Measurements from ENCODE around the gene OPA1.

OPA1 gene

GRCh38 chr3:193554811-193555210 lies 38.2 kb upstream of the OPA1 start, which contains the start of gene ATP13A4:
Gene ATP13A4 (minus strand): TSS chr3:193554895. CDS start chr3:193554799, 96 bp downstream.
- Histone ChIP-seq H3K4me2 (ENCODE audit: low read length) (no peak within 1 kb of the TSS), H3K4me3 (ENCODE audit: low read length) (no peak within 1 kb of the TSS), H3K9me2 (replicated peaks; ENCODE audit: control insufficient read depth, low read length) (no peaks in the 10 kb centered on the region), H3K36me3 (ENCODE audit: control insufficient read depth, low read length) (no peaks in the 10 kb centered on the region), H3F3A (ENCODE audit: control insufficient read depth, insufficient read depth) (no peaks in the 10 kb centered on the region), H3K79me2 (ENCODE audit: control insufficient read depth, low read length) (no peaks in the 10 kb centered on the region), H3K27ac (ENCODE audit: low read depth, low read length) (no peak within 1 kb of the TSS), H3K27me3 (ENCODE audit: control insufficient read depth, low read length) (no peaks in the 10 kb centered on the region), H4K20me1 (ENCODE audit: control insufficient read depth, insufficient read depth, low read depth, low read length) (no peaks in the 10 kb centered on the region), H3K4me1 (ENCODE audit: control insufficient read depth, low read length) (peaks cover 6% of the 10 kb centered on the region; the same call in 1 of the 2 replicates), H3K9me3 (ENCODE audit: control insufficient read depth, insufficient read depth, low read length) (no peaks in the 10 kb centered on the region)
- TF ChIP-seq CTCF (IDR thresholded peaks at IDR 0.05; ENCODE audit: low read depth, low read length, poor library complexity, severe bottlenecking), result no peak
- TF ChIP-seq EZH2phosphoT487 (IDR thresholded peaks at IDR 0.05; ENCODE audit: borderline replicate concordance, low read length), result no peak

DNA sequence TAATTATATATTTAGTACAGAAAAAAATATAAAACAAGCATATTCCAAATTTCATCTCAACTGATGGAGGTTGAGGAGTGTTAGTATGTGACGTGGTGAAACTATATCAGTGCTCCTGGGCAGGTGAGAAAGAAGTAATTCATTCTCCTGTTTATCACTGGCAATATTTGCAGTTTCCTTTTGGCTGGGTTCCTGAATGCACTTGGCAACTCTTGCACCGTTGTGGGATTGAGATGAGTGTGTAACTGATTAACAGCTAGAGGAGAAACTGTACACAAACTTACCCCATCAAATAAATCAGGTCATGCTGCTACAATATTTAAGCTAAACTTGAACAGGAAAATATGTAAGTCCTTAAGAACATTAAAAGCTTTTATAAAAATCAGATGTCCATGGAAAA lies 36.2 kb upstream of the OPA1 start:
- H3F3A ChIP-seq (ENCODE audit: control insufficient read depth, insufficient read depth), result no peaks in the 10 kb centered on the region
- TF ChIP-seq EZH2phosphoT487 (IDR thresholded peaks at IDR 0.05; ENCODE audit: borderline replicate concordance, low read length), result no peak
- TF ChIP-seq CTCF (IDR thresholded peaks at IDR 0.05; ENCODE audit: low read depth, low read length, poor library complexity, severe bottlenecking), result no peak
- peaks cover 10% of the 10 kb centered on the region; the same call in 1 of the 2 replicates for H3K4me1 ChIP-seq (ENCODE audit: control insufficient read depth, low read length)
- no peaks in the 10 kb centered on the region for H3K27me3 ChIP-seq (ENCODE audit: control insufficient read depth, low read length)
- no peaks in the 10 kb centered on the region for H4K20me1 ChIP-seq (ENCODE audit: control insufficient read depth, insufficient read depth, low read depth, low read length)
- no peaks in the 10 kb centered on the region for H3K9me3 ChIP-seq (ENCODE audit: control insufficient read depth, insufficient read depth, low read length)
- H3K27ac ChIP-seq (ENCODE audit: low read depth, low read length), result no peak overlapping the region
- H3K79me2 ChIP-seq (ENCODE audit: control insufficient read depth, low read length), result no peaks in the 10 kb centered on the region
- H3K4me2 ChIP-seq (ENCODE audit: low read length), result no peak overlapping the region
- no peaks in the 10 kb centered on the region for H3K36me3 ChIP-seq (ENCODE audit: control insufficient read depth, low read length)
- H3K4me3 ChIP-seq (ENCODE audit: low read length), result no peak overlapping the region
- no peaks in the 10 kb centered on the region for H3K9me2 ChIP-seq (replicated peaks; ENCODE audit: control insufficient read depth, low read length)

GRCh38 chr3:193559100-193559499 lies 33.9 kb upstream of the OPA1 start:
- no peak for TF ChIP-seq CTCF (IDR thresholded peaks at IDR 0.05; ENCODE audit: low read depth, low read length, poor library complexity, severe bottlenecking)
- no peak for TF ChIP-seq EZH2phosphoT487 (IDR thresholded peaks at IDR 0.05; ENCODE audit: borderline replicate concordance, low read length)
- no peak overlapping the region for H3K4me3 ChIP-seq (ENCODE audit: low read length)
- no peaks in the 10 kb centered on the region for H3K9me2 ChIP-seq (replicated peaks; ENCODE audit: control insufficient read depth, low read length)
- H3K4me1 ChIP-seq (ENCODE audit: control insufficient read depth, low read length), result peaks cover 10% of the 10 kb centered on the region; the same call in 1 of the 2 replicates
- no peaks in the 10 kb centered on the region for H3K36me3 ChIP-seq (ENCODE audit: control insufficient read depth, low read length)
- H3K27ac ChIP-seq (ENCODE audit: low read depth, low read length), result no peak overlapping the region
- H3K9me3 ChIP-seq (ENCODE audit: control insufficient read depth, insufficient read depth, low read length), result no peaks in the 10 kb centered on the region
- H3K79me2 ChIP-seq (ENCODE audit: control insufficient read depth, low read length), result no peaks in the 10 kb centered on the region
- H4K20me1 ChIP-seq (ENCODE audit: control insufficient read depth, insufficient read depth, low read depth, low read length), result no peaks in the 10 kb centered on the region
- no peaks in the 10 kb centered on the region for H3K27me3 ChIP-seq (ENCODE audit: control insufficient read depth, low read length)
- H3F3A ChIP-seq (ENCODE audit: control insufficient read depth, insufficient read depth), result no peaks in the 10 kb centered on the region
- no peak overlapping the region for H3K4me2 ChIP-seq (ENCODE audit: low read length)

Measured in DOHH2 (cell line).